ENCODE data around the gene LGR6. TPM values are rescaled to one million over a fixed set of nuclear protein-coding genes. Genes with fewer than 3 reads are reported as not detected.

Gene LGR6
- total and polyA plus RNA-seq, 10 of the 15 experiments (the other 5 are each of a cell fraction or from before 2014, with no cell fraction given), result not detected

DNA sequence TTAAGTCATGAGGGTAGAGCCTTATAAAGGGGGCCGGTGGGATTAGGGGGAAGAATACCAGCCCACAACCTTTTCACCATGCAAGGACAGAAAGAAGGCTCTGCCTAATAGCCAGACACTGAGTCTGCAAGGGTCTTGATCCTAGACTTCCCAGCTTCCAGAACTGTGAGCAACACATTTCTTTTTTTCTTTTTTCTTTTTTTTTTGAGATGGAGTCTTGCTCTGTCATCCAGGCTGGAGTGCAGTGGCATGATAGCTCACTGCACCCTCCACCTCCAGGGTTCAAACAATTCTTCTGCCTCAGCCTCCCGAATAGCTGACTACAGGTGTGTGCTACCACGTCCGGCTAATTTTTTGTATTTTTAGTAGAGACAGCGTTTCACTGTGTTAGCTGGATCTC lies 47.3 kb upstream of the LGR6 start:
- H3K9ac ChIP-seq (ENCODE audit: control insufficient read depth, insufficient read depth, low read length), result no peak overlapping the region
- DNase-seq (ENCODE audit: low read depth, low spot score) (no peak), ATAC-seq (no peak), FAIRE-seq (no peak)
- TF ChIP-seq PML (IDR thresholded peaks at IDR 0.05; ENCODE audit: low read length), result 0 out of 2 replicates have a peak, but pooled peaks have one; percentile 1
- no peak for TF ChIP-seq CBFB (IDR thresholded peaks at IDR 0.05; ENCODE audit: low read depth)
- no peaks in the 10 kb centered on the region for H3K27me3 ChIP-seq (replicated peaks in 1 of 2; ENCODE audit: control insufficient read depth in 2 of 2, insufficient read depth in 2 of 2, low read length in 1 of 2)
- POLR2A ChIA-PET, result interaction anchor here (0.7 to 3.3 kb wide), 4 partner anchors 9 to 192 kb away, joined by 3 to 15 read pairs (median 6); partner anchors contain the start of gene PTPN7
- no peak overlapping the region for H3K4me2 ChIP-seq (ENCODE audit: control insufficient read depth, insufficient read depth)
- no TSS peak for BruUV-seq (replicated peaks)
- no peak overlapping the region for H2AFZ ChIP-seq (ENCODE audit: control insufficient read depth, low read depth, low read length)
- H3K9me3 ChIP-seq (replicated peaks; ENCODE audit: control insufficient read depth, insufficient read depth, low read length), result no peaks in the 10 kb centered on the region
- H3K4me1 ChIP-seq (ENCODE audit: control insufficient read depth, insufficient read depth, low read length), result peaks cover 14% of the 10 kb centered on the region
- 93% methylated on average over 5 of the region's 5 CpGs for WGBS (ENCODE audit: insufficient coverage, insufficient replicate concordance, low lambda C conversion rate, missing lambda C conversion rate)
- CTCF ChIA-PET, result interaction anchor here (1.4 to 2.9 kb wide), 4 partner anchors 8 to 13 kb away, joined by 4 to 14 read pairs (median 10); partner anchors contain the start of gene PTPN7
- SMC1A ChIA-PET (ENCODE audit: uncharacterized antibody, unreplicated experiment), result interaction anchor here (0.8 kb wide), 1 partner anchor 38 kb away, joined by 4 read pairs; no protein-coding TSS in a partner anchor
- peaks cover 24% of the 10 kb centered on the region for H3K79me2 ChIP-seq (ENCODE audit: control insufficient read depth, insufficient read depth, low read length)
- in situ Hi-C loops (cut with MboI) (no loop called here), intact Hi-C loops (cut with micrococcal nuclease; ENCODE audit: unreplicated experiment) (no loop called here)
- H4K20me1 ChIP-seq (ENCODE audit: control insufficient read depth, insufficient read depth), result no peaks in the 10 kb centered on the region
- no peak overlapping the region for H3K27ac ChIP-seq (ENCODE audit: control insufficient read depth, insufficient read depth)
- H3K4me3 ChIP-seq, result no peak overlapping the region
- H3K36me3 ChIP-seq (ENCODE audit: control insufficient read depth in 2 of 2, insufficient read depth in 2 of 2, low read length in 1 of 2), result peaks cover 12 to 17% of the 10 kb centered on the region in 2 experiments; a peak in 3 of 4 replicates
- RAD21 ChIA-PET (ENCODE audit: unreplicated experiment), result no interaction called here

DNA sequence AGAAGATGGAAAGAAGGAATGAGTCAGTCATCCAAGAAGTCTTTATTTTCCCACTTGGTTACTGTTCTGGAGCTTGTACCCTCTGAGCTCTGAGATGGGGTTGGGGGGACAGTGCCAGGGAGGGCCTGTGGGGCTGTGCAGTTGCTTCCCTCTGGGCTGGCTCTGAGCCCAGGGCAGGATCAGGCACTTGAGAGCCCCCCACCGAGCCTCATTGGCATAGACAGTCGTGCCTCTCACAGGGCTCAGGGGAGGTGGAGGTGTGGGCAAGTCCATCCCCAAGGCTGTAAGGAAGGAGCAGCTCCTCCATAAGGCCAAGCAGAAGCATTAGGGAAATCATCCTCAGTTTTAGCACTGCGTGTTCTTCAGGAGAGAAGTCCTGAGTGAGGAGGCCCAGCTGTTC lies 46.6 kb upstream of the LGR6 start:
- Histone ChIP-seq H3K27me3 (replicated peaks in 1 of 2; ENCODE audit: control insufficient read depth in 2 of 2, insufficient read depth in 2 of 2, low read length in 1 of 2) (no peaks in the 10 kb centered on the region), H3K36me3 (ENCODE audit: control insufficient read depth in 2 of 2, insufficient read depth in 2 of 2, low read length in 1 of 2) (peaks cover 13 to 17% of the 10 kb centered on the region in 2 experiments; a peak in 3 of 4 replicates), H3K4me1 (ENCODE audit: control insufficient read depth, insufficient read depth, low read length) (peaks cover 14% of the 10 kb centered on the region), H3K4me3 (no peak overlapping the region), H3K9ac (ENCODE audit: control insufficient read depth, insufficient read depth, low read length) (no peak overlapping the region), H3K4me2 (ENCODE audit: control insufficient read depth, insufficient read depth) (no peak overlapping the region), H3K9me3 (replicated peaks; ENCODE audit: control insufficient read depth, insufficient read depth, low read length) (no peaks in the 10 kb centered on the region), H4K20me1 (ENCODE audit: control insufficient read depth, insufficient read depth) (no peaks in the 10 kb centered on the region), H3K27ac (ENCODE audit: control insufficient read depth, insufficient read depth) (no peak overlapping the region), H3K79me2 (ENCODE audit: control insufficient read depth, insufficient read depth, low read length) (peaks cover 21% of the 10 kb centered on the region), H2AFZ (ENCODE audit: control insufficient read depth, low read depth, low read length) (no peak overlapping the region)
- no TSS peak for BruUV-seq (replicated peaks)
- ChIA-PET SMC1A (ENCODE audit: uncharacterized antibody, unreplicated experiment) (interaction anchor here (0.8 kb wide), 1 partner anchor 37 kb away, joined by 4 read pairs; no protein-coding TSS in a partner anchor), POLR2A (interaction anchor here (1.2 to 3.3 kb wide), 2 partner anchors 13 to 15 kb away, joined by 4 to 15 read pairs; partner anchors contain the start of gene PTPN7), RAD21 (ENCODE audit: unreplicated experiment) (no interaction called here), CTCF (interaction anchor here (1.3 to 2.9 kb wide), 5 partner anchors 8 to 37 kb away, joined by 4 to 14 read pairs (median 7); partner anchors contain the start of gene PTPN7)
- FAIRE-seq (no peak), ATAC-seq (no peak), DNase-seq (ENCODE audit: low read depth, low spot score) (no peak)
- in situ Hi-C loops (cut with MboI) (no loop called here), intact Hi-C loops (cut with micrococcal nuclease; ENCODE audit: unreplicated experiment) (no loop called here)
- 97% methylated on average over 3 of the region's 3 CpGs for WGBS (ENCODE audit: insufficient coverage, insufficient replicate concordance, low lambda C conversion rate, missing lambda C conversion rate)
- TF ChIP-seq BRCA1 (IDR thresholded peaks at IDR 0.05; ENCODE audit: low read depth, low read length) (no peak), RAD21 (IDR thresholded peaks at IDR 0.05; ENCODE audit: insufficient read depth, low read depth, low read length) (no peak), GATAD2B (conservative IDR thresholded peaks at IDR 0.05; ENCODE audit: low read depth) (no peak), ZNF24 (IDR thresholded peaks at IDR 0.05) (no peak), SRF (IDR thresholded peaks at IDR 0.05; ENCODE audit: low read depth in 2 of 2, low read length in 2 of 2) (no peak), CBX3 (IDR thresholded peaks at IDR 0.05; ENCODE audit: borderline replicate concordance, low read depth) (no peak), NR2C1 (IDR thresholded peaks at IDR 0.05) (no peak), NBN (IDR thresholded peaks at IDR 0.05) (no peak), ZNF384 (IDR thresholded peaks at IDR 0.05; ENCODE audit: borderline replicate concordance, low read depth, low read length) (no peak), HDGF (IDR thresholded peaks at IDR 0.05) (no peak), TCF12 (IDR thresholded peaks at IDR 0.05; ENCODE audit: low read depth, low read length) (no peak), NRF1 (conservative IDR thresholded peaks at IDR 0.05; ENCODE audit: low read depth, low read length) (no peak)
- TF ChIP-seq, protein P1, sequence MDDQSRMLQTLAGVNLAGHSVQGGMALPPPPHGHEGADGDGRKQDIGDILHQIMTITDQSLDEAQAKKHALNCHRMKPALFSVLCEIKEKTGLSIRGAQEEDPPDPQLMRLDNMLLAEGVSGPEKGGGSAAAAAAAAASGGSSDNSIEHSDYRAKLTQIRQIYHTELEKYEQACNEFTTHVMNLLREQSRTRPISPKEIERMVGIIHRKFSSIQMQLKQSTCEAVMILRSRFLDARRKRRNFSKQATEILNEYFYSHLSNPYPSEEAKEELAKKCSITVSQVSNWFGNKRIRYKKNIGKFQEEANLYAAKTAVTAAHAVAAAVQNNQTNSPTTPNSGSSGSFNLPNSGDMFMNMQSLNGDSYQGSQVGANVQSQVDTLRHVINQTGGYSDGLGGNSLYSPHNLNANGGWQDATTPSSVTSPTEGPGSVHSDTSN (IDR thresholded peaks at IDR 0.05; ENCODE audit: insufficient replicate concordance, low read depth, low read length), result no peak
- TF ChIP-seq, protein P2, sequence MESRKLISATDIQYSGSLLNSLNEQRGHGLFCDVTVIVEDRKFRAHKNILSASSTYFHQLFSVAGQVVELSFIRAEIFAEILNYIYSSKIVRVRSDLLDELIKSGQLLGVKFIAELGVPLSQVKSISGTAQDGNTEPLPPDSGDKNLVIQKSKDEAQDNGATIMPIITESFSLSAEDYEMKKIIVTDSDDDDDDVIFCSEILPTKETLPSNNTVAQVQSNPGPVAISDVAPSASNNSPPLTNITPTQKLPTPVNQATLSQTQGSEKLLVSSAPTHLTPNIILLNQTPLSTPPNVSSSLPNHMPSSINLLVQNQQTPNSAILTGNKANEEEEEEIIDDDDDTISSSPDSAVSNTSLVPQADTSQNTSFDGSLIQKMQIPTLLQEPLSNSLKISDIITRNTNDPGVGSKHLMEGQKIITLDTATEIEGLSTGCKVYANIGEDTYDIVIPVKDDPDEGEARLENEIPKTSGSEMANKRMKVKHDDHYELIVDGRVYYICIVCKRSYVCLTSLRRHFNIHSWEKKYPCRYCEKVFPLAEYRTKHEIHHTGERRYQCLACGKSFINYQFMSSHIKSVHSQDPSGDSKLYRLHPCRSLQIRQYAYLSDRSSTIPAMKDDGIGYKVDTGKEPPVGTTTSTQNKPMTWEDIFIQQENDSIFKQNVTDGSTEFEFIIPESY (IDR thresholded peaks at IDR 0.05), result no peak
